Upper lobe of right lung (tissue), 1 donor: Measurements from ENCODE around the gene SGMS1. TPM values are rescaled to one million over a fixed set of nuclear protein-coding genes. Genes with fewer than 3 reads are reported as not detected.

Experiments used
- ATAC-seq: fragments of 200-7000 bp; cut with Tn5 transposase; one replicate; pipeline ENCODE4 v1.9.1; 2020; ENCODE audit warnings: mild to moderate bottlenecking, moderate library complexity
- DNase-seq: peaks from one replicate; pipeline ENCODE4 v3.0.0-alpha.2; 2020
- H3K27ac ChIP-seq: fragments of 200-600 bp; one replicate; pipeline ENCODE4 v1.8.0; 2022
- H3K27me3 ChIP-seq: fragments of 200-600 bp; one replicate; pipeline ENCODE4 v1.8.0; 2022; ENCODE audit warnings: mild to moderate bottlenecking
- H3K36me3 ChIP-seq: fragments of 200-600 bp; one replicate; pipeline ENCODE4 v1.8.0; 2022
- H3K4me1 ChIP-seq: fragments of 200-600 bp; one replicate; pipeline ENCODE4 v1.8.0; 2022
- H3K4me3 ChIP-seq: fragments of 200-600 bp; one replicate; pipeline ENCODE4 v1.8.0; 2022; ENCODE audit warnings: mild to moderate bottlenecking
- H3K9me3 ChIP-seq: fragments of 200-600 bp; one replicate; pipeline ENCODE4 v1.8.0; 2022
- intact Hi-C: fragments of 100-400 bp; cut with DNase I; formaldehyde crosslinking; loops from one replicate; pipeline ENCODE4 v1.11.0; 2022
- total RNA-seq: library from RNA; stranded (reverse); fragmentation: NEBNext Ultra II Directional; extraction: Animal tissue kit (Norgen Biotek cat#: 25700); gene quantifications from one replicate; pipeline ENCODE4 v1.2.1, GENCODE V29; 2021
- TF ChIP-seq, protein P1 (sequence below): fragments of 200-600 bp; IDR thresholded peaks from one replicate; pipeline ENCODE4 v1.8.0; 2022; ENCODE audit warnings: antibody characterized with exemption
- donor health status: DM: no; HTN: yes; CAD: no; lungs with severe emphysema.

SGMS1 gene
- total RNA-seq, 1 donor from 2014 or later, result 73.1 TPM

GRCh38 chr10:50407076-50407801 is 216.5 kb downstream of the SGMS1 start:
- Histone ChIP-seq H3K4me1 (peaks cover 3% of the 10 kb centered on the region), H3K4me3 (no peak overlapping the region), H3K27ac (no peak overlapping the region), H3K27me3 (no peaks in the 10 kb centered on the region), H3K9me3 (no peaks in the 10 kb centered on the region), H3K36me3 (no peaks in the 10 kb centered on the region)
- DNase-seq (no peak), ATAC-seq (no peak)
- intact Hi-C loops, result no loop called here
- TF ChIP-seq, protein P1, sequence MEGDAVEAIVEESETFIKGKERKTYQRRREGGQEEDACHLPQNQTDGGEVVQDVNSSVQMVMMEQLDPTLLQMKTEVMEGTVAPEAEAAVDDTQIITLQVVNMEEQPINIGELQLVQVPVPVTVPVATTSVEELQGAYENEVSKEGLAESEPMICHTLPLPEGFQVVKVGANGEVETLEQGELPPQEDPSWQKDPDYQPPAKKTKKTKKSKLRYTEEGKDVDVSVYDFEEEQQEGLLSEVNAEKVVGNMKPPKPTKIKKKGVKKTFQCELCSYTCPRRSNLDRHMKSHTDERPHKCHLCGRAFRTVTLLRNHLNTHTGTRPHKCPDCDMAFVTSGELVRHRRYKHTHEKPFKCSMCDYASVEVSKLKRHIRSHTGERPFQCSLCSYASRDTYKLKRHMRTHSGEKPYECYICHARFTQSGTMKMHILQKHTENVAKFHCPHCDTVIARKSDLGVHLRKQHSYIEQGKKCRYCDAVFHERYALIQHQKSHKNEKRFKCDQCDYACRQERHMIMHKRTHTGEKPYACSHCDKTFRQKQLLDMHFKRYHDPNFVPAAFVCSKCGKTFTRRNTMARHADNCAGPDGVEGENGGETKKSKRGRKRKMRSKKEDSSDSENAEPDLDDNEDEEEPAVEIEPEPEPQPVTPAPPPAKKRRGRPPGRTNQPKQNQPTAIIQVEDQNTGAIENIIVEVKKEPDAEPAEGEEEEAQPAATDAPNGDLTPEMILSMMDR, result no peak

GRCh38 chr10:50406457-50407070 is 217.2 kb downstream of the SGMS1 start:
- Histone ChIP-seq H3K4me3 (no peak overlapping the region), H3K27ac (no peak overlapping the region), H3K36me3 (no peaks in the 10 kb centered on the region), H3K27me3 (no peaks in the 10 kb centered on the region), H3K9me3 (no peaks in the 10 kb centered on the region), H3K4me1 (no peaks in the 10 kb centered on the region)
- intact Hi-C loops, result no loop called here
- TF ChIP-seq, protein P1, result no peak
- no peak for DNase-seq
- ATAC-seq, result no peak

GRCh38 chr10:50405723-50406122 is 218.0 kb downstream of the SGMS1 start:
- H3K4me1 ChIP-seq, result no peaks in the 10 kb centered on the region
- H3K4me3 ChIP-seq, result no peak overlapping the region
- DNase-seq (no peak), ATAC-seq (no peak)
- TF ChIP-seq, protein P1, result no peak
- no peaks in the 10 kb centered on the region for H3K27me3 ChIP-seq
- H3K36me3 ChIP-seq, result no peaks in the 10 kb centered on the region
- H3K9me3 ChIP-seq, result no peaks in the 10 kb centered on the region
- H3K27ac ChIP-seq, result no peak overlapping the region
- intact Hi-C loops, result no loop called here

DNA sequence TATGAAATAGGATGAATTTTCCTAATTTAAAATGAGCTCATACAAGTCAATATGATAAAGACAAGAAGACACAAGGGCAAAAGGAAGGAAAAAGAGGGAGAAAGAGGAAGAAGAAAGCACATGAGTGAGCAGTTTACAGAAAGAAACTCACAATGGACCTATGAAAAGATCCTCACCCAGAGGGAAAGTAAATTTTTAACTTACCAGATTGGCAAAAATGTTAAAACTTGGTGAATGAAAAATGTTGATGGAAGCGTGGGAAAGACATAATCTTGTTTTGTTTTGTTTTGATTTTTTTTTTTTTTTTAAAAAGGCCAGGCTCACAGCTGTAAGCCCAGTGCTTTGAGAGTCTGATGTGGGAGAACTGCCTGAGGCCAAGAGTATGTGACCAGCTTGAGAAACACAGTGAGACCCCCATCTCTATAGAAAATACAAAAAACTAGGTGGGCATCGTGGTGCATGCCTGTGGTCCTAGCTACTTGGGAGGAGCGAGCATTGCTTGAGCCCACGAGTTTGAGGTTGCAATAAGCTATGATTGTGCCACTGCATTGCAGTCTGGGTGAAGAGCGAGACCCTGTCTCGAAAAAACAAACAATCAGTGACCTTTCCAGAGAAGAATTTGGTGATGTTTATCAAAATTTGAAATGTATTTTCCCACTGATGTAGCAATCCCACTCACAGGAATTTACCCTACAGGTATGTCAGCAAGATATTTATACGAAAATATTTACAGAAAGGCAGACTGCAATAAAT is 219.6 kb downstream of the SGMS1 start:
- intact Hi-C loops, result no loop called here
- Histone ChIP-seq H3K36me3 (no peaks in the 10 kb centered on the region), H3K4me1 (no peaks in the 10 kb centered on the region), H3K27ac (no peak overlapping the region), H3K9me3 (no peaks in the 10 kb centered on the region), H3K4me3 (no peak overlapping the region), H3K27me3 (no peaks in the 10 kb centered on the region)
- TF ChIP-seq, protein P1, result no peak
- DNase-seq, result no peak
- ATAC-seq, result no peak

DNA sequence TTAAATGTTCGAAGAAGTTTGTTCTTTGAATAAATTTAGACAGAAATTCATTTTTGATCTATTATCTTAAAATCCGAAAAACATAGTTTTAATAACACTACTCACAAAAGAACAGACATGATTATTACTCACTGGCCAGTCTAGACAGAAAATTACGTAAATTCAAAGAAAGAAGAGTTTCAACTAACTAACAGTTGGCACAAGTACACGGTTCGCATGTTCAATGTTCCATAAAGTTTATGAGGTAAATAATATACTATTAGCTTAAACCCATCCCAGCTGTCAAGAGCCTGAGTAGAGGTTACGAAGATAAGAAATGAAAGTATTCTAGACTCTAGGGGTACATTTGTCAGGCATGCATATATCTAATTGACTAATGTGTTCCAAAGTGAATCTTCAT is 220.7 kb downstream of the SGMS1 start:
- ATAC-seq, result no peak
- no peak overlapping the region for H3K27ac ChIP-seq
- intact Hi-C loops, result no loop called here
- no peaks in the 10 kb centered on the region for H3K36me3 ChIP-seq
- no peaks in the 10 kb centered on the region for H3K27me3 ChIP-seq
- no peak overlapping the region for H3K4me3 ChIP-seq
- peaks cover under 1% of the 10 kb centered on the region for H3K4me1 ChIP-seq
- TF ChIP-seq, protein P1, result no peak
- no peak for DNase-seq
- no peaks in the 10 kb centered on the region for H3K9me3 ChIP-seq
